Measurements from ENCODE around the gene ZXDC. TPM values are rescaled to one million over a fixed set of nuclear protein-coding genes. Genes with fewer than 3 reads are reported as not detected.

Gene ZXDC
- total and polyA plus RNA-seq, 2 donors (not counting 3 experiments of a cell fraction or from before 2014, with no cell fraction given), result 15.2 to 22.6 TPM

DNA sequence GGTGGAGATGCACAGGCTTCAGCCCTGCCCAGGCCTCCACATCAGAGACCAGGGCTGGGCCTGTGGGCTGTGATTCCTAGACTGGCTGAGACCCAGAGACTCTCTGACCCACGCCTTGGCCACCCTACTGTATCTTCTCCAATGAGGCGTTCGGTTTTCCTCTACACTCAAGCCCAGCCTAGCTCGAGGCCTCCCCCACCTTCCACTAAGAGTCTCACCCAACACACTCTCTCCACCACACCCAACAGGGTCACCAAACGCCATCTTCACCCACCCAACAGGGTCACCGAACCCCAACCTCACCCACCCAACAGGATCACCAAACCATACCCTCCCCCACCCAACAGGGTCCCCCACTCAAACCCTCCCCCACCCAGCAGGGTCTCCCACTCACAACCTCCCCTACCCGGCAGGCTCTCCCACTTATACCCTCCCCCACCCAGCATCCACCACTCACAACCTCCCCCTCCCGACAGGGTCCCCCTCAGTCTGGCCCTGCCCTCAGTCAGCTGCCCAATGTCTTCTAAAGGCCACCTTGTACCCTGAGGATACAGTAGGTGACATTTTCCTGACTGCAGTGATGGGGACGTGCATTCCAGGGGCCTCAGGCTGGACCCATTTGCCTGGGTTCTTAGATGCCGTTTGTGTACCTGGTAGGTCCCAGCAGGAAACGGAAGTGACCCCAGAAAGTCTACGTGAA is 60.6 kb downstream of the ZXDC start:
- no peak for DNase-seq (ENCODE audit: low read depth, low spot score)
- no peaks in the 10 kb centered on the region for H3K9me3 ChIP-seq (replicated peaks; ENCODE audit: control insufficient read depth, insufficient read depth, low read length)
- dilution Hi-C loops (cut with MboI; ENCODE audit: extremely low pct_ligation_motif_present, low sequenced_read_pairs), result no loop called here

More for the DNA sequence above, 60.6 kb downstream of the ZXDC start:
- H3K27me3 ChIP-seq (ENCODE audit: control insufficient read depth in 2 of 2, insufficient read depth in 2 of 2, low read length in 2 of 2), result peaks cover 2 to 6% of the 10 kb centered on the region in 2 experiments
- ChIA-PET CTCF (no interaction called here), POLR2A (no interaction called here)
- no peaks in the 10 kb centered on the region for H3K79me2 ChIP-seq (ENCODE audit: control insufficient read depth, insufficient read depth, low read length)
- intact Hi-C loops (cut with micrococcal nuclease), result no loop called here
- no peak overlapping the region for H3K9ac ChIP-seq (replicated peaks; ENCODE audit: extremely low read depth, insufficient read depth, low read length)
- no peaks in the 10 kb centered on the region for H4K20me1 ChIP-seq (replicated peaks; ENCODE audit: control insufficient read depth, extremely low read depth, insufficient read depth, low read length)
- TF ChIP-seq EZH2 (IDR thresholded peaks at IDR 0.05; ENCODE audit: borderline replicate concordance, low read depth, low read length, severe bottlenecking), result no peak
- TF ChIP-seq POLR2AphosphoS5 (IDR thresholded peaks at IDR 0.05; ENCODE audit: insufficient read depth, low read depth, low read length), result no peak
- no peak for TF ChIP-seq FOS (IDR thresholded peaks at IDR 0.05; ENCODE audit: borderline replicate concordance, insufficient read depth, low read length)
- TF ChIP-seq, protein P1, sequence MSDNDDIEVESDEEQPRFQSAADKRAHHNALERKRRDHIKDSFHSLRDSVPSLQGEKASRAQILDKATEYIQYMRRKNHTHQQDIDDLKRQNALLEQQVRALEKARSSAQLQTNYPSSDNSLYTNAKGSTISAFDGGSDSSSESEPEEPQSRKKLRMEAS (IDR thresholded peaks at IDR 0.05; ENCODE audit: insufficient read depth, insufficient read length), result no peak
- no peak for TF ChIP-seq POLR2A (IDR thresholded peaks at IDR 0.05; ENCODE audit: low read depth, low read length)
- no peak for TF ChIP-seq JUN (IDR thresholded peaks at IDR 0.05; ENCODE audit: borderline replicate concordance, insufficient read depth, insufficient read length, low read depth)
- TF ChIP-seq GATA2 (IDR thresholded peaks at IDR 0.05; ENCODE audit: insufficient read depth, insufficient read length, low read depth, low read length), result no peak
- TF ChIP-seq, protein P2, sequence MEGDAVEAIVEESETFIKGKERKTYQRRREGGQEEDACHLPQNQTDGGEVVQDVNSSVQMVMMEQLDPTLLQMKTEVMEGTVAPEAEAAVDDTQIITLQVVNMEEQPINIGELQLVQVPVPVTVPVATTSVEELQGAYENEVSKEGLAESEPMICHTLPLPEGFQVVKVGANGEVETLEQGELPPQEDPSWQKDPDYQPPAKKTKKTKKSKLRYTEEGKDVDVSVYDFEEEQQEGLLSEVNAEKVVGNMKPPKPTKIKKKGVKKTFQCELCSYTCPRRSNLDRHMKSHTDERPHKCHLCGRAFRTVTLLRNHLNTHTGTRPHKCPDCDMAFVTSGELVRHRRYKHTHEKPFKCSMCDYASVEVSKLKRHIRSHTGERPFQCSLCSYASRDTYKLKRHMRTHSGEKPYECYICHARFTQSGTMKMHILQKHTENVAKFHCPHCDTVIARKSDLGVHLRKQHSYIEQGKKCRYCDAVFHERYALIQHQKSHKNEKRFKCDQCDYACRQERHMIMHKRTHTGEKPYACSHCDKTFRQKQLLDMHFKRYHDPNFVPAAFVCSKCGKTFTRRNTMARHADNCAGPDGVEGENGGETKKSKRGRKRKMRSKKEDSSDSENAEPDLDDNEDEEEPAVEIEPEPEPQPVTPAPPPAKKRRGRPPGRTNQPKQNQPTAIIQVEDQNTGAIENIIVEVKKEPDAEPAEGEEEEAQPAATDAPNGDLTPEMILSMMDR (IDR thresholded peaks at IDR 0.05; ENCODE audit: extremely low read depth in 1 of 2, insufficient read depth in 1 of 2, low read depth in 1 of 2, low read length in 2 of 2), result no peak
- no peak for TF ChIP-seq MYC (IDR thresholded peaks at IDR 0.05; ENCODE audit: low read depth, low read length)
- H3K9me1 ChIP-seq (replicated peaks; ENCODE audit: control insufficient read depth, extremely low read depth, insufficient read depth, low read length), result no peaks in the 10 kb centered on the region
- H3K4me2 ChIP-seq (ENCODE audit: insufficient read depth, low read length), result no peak overlapping the region
- no peak overlapping the region for H3K4me3 ChIP-seq (replicated peaks in 1 of 3; ENCODE audit: insufficient read depth in 1 of 3, low read depth in 1 of 3, low read length in 3 of 3)
- H3K36me3 ChIP-seq (ENCODE audit: control insufficient read depth in 2 of 2, extremely low read depth in 1 of 2, insufficient read depth in 2 of 2, low read length in 2 of 2), result no peaks in the 10 kb centered on the region
- no peak for FAIRE-seq
- H2AFZ ChIP-seq (ENCODE audit: low read depth, low read length), result no peak overlapping the region
- no TSS peak for BruUV-seq (replicated peaks)
- no peaks in the 10 kb centered on the region for H3K4me1 ChIP-seq (ENCODE audit: control insufficient read depth, extremely low read depth, insufficient read depth, low read length)
- no peak overlapping the region for H3K27ac ChIP-seq (ENCODE audit: insufficient read depth, low read depth, low read length)

All from endothelial cell of umbilical vein (primary cell).